ENCODE measurements around the gene CELSR2.
A peak's percentile ranks its signal among the peaks of the same experiment; 100 is the strongest.
"Not testable (repeated sequence)": the region's sequence is repeated elsewhere in the genome, so short reads cannot be mapped to it uniquely, and the experiment has no call there.

The CELSR2 gene, protein sequence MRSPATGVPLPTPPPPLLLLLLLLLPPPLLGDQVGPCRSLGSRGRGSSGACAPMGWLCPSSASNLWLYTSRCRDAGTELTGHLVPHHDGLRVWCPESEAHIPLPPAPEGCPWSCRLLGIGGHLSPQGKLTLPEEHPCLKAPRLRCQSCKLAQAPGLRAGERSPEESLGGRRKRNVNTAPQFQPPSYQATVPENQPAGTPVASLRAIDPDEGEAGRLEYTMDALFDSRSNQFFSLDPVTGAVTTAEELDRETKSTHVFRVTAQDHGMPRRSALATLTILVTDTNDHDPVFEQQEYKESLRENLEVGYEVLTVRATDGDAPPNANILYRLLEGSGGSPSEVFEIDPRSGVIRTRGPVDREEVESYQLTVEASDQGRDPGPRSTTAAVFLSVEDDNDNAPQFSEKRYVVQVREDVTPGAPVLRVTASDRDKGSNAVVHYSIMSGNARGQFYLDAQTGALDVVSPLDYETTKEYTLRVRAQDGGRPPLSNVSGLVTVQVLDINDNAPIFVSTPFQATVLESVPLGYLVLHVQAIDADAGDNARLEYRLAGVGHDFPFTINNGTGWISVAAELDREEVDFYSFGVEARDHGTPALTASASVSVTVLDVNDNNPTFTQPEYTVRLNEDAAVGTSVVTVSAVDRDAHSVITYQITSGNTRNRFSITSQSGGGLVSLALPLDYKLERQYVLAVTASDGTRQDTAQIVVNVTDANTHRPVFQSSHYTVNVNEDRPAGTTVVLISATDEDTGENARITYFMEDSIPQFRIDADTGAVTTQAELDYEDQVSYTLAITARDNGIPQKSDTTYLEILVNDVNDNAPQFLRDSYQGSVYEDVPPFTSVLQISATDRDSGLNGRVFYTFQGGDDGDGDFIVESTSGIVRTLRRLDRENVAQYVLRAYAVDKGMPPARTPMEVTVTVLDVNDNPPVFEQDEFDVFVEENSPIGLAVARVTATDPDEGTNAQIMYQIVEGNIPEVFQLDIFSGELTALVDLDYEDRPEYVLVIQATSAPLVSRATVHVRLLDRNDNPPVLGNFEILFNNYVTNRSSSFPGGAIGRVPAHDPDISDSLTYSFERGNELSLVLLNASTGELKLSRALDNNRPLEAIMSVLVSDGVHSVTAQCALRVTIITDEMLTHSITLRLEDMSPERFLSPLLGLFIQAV (N-terminal part only)

DNA sequence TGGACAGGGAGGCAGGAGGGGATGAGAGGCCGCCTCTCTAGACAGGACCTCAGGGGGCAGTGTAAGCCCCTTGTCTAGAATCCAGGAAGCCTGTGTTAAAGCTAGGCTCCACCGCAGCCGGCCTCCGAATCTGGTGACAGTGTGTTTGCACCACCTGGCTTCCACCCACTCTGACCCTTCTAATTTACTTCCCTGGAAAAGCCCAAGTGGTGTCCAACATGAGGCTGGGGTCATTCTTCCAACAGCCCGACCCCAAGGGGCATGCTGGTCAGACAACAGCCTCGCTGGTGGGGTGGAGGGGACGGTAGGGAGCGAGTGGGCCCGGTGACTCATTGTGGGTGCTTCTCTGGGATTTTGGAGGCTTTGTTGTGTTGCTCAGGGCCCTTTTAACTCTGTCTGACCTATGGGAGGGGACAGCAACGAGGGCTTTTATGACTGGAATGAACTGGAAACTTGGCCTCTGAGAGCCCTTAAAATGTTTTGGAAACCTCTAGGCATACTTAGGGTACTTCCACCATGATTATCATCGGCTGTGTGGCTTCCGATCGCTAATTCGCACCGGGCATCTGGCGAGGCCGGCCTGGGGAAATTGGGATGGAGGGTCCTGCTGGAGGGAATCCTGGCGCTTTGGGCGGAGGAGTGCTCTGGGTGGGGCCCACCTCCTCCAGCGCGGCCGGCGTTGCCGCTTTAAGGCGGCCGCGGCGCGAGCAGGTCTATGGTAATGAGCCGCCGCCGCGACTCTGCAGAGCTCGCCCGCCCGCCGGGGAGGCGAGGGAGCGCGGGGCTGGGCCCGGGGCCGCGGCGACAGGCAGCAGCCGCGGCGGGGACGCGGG, at the start of gene CELSR2:
TSS of gene CELSR2 (plus strand) at position 743 of the 833 bp plus-strand sequence. CDS start 541 bp downstream, outside the sequence.
- DNase-seq (ENCODE audit: low spot score): no peak

DNA sequence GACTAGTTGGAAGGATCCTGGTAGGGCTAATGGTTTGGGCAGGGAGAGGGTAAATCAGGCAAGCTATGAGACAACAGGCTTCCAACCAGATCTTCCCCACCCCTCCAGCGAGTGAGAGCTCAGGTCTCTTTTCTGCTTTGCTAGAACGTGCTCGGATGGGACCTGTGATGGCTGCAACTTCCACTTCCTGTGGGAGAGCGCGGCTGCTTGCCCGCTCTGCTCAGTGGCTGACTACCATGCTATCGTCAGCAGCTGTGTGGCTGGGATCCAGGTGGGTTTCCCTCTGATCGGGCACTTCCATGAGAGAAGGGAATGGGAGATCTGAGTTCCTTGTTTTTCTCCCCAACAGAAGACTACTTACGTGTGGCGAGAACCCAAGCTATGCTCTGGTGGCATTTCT, 49.6 kb upstream of the CELSR2 start:
- no peak for DNase-seq (ENCODE audit: low spot score)

DNA sequence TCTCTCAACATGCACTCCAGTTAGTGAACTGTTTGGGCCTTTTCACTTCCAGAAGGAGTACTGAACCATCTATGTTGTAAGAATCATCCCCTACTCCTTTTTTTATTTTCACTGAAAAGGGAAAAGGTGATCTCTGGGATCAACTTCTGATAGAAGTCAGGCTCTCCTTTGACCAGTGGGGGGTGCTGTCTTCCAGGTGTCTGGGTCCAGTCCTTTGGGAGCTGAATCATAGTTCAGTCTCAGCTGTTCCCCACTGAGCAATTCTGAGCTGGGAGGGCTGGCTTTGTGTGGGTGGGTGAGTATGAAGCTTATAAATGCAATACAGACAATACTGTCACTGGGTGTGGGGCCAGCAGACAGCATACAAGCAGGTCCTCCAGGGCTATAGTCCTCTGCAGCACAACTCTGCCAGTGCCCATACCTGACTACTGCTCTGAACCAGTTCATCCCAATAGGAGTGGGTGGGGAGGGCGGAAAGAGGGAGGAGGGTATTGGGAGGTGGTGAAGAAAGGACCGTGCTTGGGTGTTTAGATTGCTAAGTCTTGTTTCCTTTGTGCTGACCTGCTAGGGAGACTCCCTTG, 48.1 kb upstream of the CELSR2 start:
- DNase-seq (ENCODE audit: low spot score): no peak

DNA sequence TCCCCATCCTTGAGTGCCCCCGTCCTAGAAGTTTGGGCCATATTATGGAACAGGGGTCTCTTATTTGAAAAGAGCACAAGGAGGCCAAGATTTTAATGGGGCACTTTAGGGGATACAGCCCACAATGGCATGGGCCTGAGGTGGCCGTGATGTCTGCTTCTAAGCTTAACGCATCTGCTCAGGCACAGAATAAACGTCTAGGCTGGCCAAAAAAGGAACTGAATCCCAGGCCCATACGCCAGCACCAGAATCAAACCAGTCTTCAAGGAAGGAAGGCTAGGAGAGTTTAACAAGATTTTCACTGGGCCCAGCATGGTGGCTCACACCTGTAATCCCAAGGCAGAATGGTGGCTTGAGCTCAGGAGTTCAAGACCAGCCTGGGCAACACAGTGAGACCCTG, 44.9 kb upstream of the CELSR2 start:
- DNase-seq (ENCODE audit: low spot score): no peak

DNA sequence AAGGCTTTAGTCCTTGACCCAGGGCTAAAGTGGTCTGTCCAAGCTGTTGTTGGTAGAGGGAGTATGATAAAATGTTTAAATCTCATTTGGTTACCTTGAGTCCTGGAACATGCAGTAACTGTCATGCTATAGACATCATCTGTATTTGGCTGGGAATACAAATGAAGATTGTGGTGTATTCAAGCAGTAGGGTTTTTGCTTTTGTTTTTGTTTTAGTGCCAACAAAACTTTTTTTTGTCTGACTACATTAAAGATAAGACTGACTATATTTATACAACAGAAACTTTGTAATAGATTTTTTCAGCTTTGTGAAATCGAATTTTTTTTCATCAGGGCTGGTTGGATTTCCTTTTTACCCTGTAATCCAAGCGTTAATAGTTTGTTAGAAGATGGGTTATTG, 43.0 kb upstream of the CELSR2 start:
- DNase-seq (ENCODE audit: low spot score): no peak

DNA sequence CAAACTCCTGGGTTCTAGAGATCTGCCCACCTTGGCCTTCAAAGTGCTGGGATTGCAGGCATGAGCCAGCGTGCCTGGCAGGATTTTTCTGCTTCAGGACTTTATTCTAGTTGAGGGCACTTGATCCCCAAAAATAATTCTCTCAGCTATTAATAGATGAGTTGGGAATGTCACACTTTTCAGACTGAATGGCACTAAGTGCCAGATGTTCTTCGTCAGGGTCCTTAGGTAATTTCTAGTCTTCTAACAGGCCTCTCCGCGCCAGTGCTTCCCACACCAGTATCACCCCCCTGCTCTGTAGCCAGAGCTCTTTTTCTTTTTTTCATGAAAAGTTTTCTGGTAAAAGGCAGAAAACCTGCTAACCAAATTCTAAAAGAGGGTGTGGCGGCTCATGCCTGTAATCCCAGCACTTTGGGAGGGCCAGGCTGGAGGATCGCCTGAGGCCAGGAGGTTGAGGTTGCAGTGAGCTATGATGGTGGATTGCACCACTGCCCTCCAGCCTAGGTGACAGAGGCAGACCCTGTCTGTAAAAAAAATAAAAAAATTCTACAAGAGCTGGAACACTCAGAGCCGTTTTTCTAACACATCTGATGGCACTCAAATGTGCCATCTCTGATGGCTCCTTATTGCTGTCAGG, 41.8 kb upstream of the CELSR2 start:
- DNase-seq (ENCODE audit: low spot score): no peak

DNA sequence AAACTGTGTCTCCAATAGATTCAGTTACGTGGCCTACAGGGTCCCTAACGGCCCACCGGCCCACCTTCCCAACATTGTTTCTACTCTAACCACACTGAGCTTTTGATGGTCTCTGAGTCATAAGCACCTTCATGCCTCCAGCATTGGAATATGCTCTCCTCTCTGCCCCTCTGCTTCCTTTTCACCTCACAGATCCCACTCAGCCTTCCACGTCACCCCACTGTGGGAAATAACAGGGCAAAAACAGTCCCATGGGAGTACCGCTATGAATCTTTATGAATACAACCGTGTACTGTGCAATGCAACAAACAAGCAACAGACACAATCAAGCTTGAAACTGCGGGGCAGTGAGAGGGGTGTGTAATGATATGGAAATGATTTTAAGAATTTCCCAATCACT, 40.9 kb upstream of the CELSR2 start:
- DNase-seq (ENCODE audit: low spot score): no peak

DNA sequence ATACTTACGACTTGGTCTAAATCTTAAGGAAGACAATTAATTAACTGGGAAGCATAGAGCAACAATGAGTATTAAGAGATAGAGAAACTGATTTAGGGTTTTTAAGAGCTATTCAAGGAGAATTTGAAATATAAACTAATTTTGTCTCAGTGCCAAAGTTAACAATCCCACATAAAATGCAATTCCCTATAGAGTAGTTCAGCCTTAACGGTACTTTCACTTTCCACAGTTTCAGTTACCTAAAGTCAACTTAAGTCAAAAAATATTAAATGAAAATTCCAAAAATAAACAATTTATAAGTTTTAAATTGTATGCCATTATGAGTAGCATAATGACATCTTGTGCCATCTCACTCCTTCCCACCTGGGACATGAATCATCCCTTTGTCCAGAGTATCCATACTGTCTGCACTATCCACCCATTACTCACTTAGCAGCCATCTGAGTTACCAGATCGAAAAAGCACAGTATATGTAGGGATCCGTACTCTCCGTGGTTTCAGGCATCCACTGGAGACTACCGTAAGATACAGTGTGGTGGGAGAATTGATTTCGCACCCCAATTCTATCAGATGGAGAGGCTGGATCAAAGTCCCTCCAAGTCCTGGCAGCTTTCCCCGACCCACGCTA, 40.4 kb upstream of the CELSR2 start:
- DNase-seq (ENCODE audit: low spot score): no peak

DNA sequence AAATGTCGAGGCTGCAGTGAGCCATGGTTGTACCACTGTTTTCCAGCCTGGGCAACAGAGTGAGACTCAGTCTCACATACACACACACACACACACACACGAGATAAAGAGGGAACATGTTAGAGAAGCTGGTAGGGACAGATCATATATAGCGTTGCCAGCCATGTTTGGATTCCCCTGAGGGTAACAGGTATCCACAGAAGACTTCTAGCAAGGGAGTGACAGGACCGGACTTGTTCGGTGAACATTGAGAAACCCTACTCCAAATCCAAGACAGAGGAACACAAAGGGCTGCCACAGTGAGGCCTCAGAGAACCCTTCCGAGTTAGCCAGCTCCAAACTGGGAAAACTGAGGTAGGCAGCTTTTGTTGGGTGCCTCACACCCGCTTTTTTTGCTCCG, 39.3 kb upstream of the CELSR2 start:
- DNase-seq (ENCODE audit: low spot score): no peak

DNA sequence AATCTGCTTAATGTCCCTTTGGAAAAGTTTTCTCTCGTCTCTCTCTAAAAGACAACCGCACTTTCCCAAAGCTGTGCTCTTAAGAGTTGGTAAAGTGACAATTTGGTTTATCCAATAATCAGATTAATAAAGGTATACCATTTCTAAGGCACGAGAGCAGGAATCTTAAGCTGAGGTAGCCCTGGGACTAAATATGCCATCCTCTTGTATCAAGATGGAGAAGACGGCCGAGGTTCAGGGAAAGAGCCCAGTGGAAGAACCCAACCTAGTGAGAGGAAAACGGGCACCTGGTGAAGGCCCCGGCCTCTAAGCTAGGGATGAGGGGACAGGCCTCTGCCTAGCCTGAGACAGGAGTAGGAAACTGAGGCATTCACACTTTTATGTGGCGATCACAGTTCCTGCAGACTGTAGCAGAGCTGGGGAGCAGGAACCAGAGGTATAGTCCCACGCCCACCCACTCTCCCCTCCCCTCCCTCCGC, 36.0 kb upstream of the CELSR2 start:
- DNase-seq (ENCODE audit: low spot score): no peak

DNA sequence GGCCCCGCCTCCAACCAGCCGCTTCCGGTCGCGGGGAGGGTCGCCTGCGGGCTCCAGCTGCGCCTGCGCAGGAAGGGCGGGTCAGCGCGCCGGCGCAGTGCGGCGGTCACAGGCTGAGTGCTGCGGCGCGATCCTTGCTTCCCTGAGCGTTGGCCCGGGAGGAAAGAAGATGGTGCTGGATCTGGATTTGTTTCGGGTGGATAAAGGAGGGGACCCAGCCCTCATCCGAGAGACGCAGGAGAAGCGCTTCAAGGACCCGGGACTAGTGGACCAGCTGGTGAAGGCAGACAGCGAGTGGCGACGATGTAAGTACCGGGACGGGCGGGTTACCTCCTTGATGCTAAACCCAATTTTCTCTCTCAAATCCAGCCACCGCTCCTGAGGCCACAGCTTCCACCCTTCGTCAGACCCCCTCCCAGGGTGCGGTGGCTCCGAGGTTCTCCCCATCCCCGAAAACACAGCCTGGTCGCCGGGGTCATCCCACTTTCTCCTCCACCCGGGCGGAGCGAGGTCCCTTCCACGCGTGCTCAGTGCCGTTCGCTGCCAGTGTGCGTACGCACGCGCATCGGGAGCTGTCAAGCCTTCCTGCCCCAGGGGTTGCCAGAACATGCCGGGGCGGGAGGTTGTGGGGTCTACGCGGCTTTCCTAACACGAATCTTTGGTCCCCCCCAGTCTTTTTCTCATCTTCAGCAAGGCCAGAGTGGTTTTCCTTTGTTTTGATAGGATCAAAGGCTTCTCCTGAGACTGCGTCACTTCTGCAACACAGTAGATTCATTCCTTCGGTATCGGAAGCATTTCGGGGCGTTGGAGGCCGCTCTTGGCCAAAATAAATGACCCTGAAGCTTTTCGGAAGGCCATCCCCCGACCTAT, 35.3 kb upstream of the CELSR2 start, which contains the start of gene SARS1:
TSS of gene SARS1 (plus strand) at position 95 of the 870 bp plus-strand sequence. CDS start at position 170, 75 bp downstream.
- peak; percentile 93 for DNase-seq (ENCODE audit: low spot score)

DNA sequence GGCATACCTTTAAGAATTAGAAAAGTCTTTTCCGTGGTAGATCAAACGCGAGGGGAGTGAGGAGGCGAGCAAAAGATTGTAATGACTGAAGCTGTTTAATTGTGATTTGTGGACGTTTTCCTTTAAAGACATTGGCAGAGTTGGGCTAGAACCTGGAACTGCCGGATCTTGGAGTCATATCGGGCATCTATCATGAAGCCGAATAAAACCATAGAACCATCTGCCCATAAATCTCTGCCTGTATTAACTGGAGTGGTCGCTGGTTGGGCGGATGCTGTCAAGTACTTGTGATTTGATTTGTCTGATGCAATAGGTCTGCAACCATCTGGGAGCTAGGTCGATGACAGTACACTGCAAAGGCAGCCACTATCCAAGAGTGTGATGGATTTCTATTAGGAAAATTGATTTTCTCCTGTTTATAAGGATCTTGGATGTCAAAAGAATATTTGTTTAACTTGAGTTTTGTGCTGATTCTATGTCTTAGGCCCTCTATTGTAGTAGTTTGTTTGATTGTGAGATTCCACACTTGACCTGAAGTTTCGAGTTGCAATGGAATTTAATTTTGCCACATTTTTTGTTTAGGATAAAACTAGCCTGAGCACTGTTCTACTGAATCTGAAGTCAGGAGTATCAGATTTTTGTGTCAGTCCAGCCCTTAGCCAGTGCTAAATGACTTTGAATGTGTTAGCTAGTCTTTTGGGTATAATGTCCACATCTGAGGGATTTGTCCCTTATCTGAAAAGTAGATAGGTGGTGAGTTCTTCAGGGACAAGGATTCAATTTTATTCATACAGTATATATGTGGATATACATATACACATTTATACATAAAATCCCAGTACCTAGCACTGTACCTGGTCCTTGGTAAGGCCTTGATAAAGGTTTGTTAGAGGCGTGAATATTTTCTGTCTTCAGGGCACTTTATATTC, 34.4 kb upstream of the CELSR2 start:
- no peak for DNase-seq (ENCODE audit: low spot score)

DNA sequence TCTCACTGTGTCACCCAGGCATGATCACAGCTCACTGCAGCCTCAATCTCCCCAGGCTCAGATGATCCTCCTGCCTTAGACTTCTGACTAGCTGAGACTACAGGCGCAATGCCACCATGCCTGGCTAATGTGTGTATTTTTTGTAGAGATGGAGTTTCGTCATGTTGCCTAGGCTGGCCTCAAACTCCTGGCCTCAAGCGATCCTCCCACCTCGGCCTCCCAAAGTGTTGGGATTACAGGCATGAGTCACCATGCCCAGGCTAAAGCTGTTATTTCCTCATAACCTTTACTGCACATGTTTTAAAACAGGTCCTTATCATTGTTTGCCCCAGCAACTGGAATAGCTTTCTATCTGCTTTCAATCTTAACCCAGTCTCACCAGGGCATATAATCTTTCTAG, 32.7 kb upstream of the CELSR2 start:
- no peak for DNase-seq (ENCODE audit: low spot score)

DNA sequence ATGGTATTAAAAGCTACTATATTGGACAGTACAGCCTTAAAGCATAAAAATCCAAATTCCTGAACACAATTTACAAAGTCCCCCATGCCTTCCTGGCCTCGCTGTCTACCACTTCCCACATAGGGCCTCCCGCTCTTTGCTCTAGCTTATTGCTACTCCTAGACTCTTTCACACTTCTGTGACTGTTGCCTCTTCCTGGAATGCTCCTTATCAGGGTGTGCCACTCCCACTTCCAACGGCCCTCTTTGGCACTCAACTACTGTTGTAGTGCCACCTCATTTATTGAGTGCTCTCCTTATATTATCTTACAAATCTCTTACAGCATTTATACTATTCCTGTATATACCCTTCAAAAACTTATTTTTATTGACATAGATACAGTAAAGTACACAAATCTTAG, 30.8 kb upstream of the CELSR2 start:
- no peak for DNase-seq (ENCODE audit: low spot score)

DNA sequence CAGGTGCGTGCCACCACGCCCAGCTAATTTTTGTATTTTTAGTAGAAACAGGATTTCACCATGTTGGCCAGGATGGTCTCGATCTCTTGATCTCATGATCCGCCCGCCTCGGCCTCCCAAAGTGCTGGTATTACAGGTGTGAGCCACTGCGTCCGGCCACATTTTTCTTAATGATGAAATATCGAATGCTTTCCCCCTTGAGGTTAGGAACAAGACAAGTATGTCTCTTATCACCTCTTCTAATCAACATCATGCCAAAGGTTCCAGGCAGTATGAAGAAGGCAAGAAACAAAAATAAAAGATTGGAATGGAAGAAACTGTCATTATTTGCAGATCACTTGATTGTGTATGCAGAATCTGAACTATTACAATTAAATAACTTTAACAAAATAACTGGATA, 28.1 kb upstream of the CELSR2 start:
- DNase-seq (ENCODE audit: low spot score): not testable (repeated sequence)

DNA sequence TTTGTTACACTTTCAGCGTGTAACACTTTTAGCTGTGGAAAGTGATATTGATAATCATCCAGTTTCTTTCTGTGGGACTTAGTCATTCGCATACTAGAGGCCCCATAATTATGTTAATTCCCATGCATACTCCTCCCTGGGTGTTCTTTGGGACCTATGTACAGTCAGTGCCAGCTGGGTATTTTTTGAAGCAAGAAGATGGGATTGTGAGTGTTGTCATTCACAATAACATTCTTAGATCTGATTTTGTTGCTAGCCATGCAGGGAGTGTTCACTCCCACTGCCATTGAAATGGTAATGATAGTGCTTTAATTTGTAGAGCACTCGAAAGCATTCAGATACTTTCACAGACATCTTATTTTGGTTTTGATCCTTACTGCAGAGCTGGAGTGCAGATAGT, 24.0 kb upstream of the CELSR2 start:
- DNase-seq (ENCODE audit: low spot score): no peak

DNA sequence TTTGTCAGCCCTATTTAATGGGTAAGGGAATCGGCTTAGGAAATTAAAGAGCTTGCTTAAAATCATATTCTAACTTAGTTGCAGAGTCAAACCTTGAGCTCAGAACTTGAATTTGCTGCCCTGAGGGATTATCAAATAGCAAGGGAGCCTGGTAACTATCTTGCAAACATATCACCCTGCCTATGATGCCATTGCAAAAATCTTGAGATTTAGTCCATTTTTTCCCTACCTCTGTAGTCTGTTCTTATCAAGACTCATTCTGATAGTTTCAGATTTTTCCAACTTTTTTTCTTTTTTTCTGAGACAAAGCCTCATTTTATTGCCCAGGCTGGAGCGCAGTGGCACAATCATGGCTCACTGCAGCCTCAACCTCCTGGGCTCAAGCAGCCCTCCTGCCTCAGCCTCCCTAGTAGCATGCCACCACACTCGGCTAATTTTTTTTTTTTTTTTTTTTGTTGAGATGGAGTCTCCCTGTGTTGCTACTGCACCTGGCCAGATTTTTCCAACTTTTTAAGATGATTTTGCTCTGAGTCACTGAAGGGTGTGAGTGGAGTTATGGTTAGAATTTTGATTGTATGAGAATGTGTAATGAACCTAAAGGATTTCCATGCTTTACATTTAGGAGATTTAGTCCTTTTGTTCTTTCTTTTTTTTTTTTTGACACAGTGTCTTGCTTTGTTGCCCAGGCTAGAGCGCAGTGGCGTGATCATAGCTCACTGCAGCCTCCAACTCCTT, 23.5 kb upstream of the CELSR2 start:
- no peak for DNase-seq (ENCODE audit: low spot score)

All from left forelimb (tissue), 1 donor.